ENCODE results near the gene MOV10L1. TPM values are rescaled to one million over a fixed set of nuclear protein-coding genes. Genes with fewer than 3 reads are reported as not detected.
"Not testable (repeated sequence)": the region's sequence is repeated elsewhere in the genome, so short reads cannot be mapped to it uniquely, and the experiment has no call there.

The MOV10L1 gene
- total RNA-seq, 1 experiment from 2014 or later: not detected

DNA sequence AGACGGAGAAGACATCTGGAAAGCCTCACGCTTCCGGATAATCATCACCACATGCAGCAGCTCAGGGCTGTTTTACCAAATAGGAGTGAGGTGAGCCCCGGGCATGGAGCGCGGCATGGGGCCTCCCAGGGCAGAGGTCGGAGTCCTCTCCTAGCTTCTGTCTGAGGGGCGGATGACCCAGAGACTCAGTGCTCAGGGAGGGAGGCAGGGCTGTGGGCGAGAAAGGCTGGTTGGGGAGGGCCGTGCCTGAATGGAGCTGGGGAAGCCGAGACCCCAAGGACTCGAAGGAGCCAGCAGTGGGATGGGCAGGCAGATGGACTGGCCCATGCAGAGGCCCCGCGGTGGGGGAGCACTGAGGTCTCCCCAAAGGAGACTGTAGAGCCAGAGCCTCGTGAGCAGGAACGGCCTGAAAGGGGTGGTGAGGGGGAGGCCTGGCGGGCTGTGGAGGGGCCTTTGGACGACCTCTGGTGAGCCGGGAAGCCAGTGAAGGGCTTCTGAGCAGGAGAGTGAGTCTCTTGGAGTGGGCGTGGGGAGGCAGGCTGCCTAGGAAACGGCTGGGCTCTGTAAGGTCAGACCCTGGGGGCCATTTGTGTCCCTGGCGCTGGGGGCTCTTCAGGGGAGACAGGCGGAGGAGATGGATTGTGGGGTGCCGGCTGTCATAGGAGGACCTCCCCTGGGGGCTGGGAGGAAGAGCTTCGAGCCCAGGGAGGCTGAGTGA lies 56.1 kb downstream of the MOV10L1 start:
- Histone ChIP-seq H3K27me3 (replicated peaks; ENCODE audit: insufficient read depth, low read depth, low read length, poor library complexity) (no peaks in the 10 kb centered on the region), H3K4me1 (ENCODE audit: insufficient read depth, low read length, poor library complexity, severe bottlenecking) (no peaks in the 10 kb centered on the region), H3K9me3 (ENCODE audit: low read depth, low read length, poor library complexity, severe bottlenecking) (no peaks in the 10 kb centered on the region), H3K27ac (ENCODE audit: low read depth, low read length, poor library complexity, severe bottlenecking) (no peak overlapping the region), H3K36me3 (ENCODE audit: insufficient read depth, low read length, poor library complexity, severe bottlenecking) (no peaks in the 10 kb centered on the region), H3K4me3 (ENCODE audit: low read depth, low read length, poor library complexity, severe bottlenecking) (no peak overlapping the region)
- POLR2A ChIA-PET (ENCODE audit: low non-redundant PET): no interaction called here
- DNase-seq (ENCODE audit: low spot score): no peak
- no TSS peak for BruUV-seq (replicated peaks)
- intact Hi-C loops (cut with micrococcal nuclease; ENCODE audit: unreplicated experiment): loop anchor here (1.0 to 5.0 kb wide), 3 partner anchors 63 to 476 kb away; no protein-coding TSS in a partner anchor
- TF ChIP-seq, protein P1, sequence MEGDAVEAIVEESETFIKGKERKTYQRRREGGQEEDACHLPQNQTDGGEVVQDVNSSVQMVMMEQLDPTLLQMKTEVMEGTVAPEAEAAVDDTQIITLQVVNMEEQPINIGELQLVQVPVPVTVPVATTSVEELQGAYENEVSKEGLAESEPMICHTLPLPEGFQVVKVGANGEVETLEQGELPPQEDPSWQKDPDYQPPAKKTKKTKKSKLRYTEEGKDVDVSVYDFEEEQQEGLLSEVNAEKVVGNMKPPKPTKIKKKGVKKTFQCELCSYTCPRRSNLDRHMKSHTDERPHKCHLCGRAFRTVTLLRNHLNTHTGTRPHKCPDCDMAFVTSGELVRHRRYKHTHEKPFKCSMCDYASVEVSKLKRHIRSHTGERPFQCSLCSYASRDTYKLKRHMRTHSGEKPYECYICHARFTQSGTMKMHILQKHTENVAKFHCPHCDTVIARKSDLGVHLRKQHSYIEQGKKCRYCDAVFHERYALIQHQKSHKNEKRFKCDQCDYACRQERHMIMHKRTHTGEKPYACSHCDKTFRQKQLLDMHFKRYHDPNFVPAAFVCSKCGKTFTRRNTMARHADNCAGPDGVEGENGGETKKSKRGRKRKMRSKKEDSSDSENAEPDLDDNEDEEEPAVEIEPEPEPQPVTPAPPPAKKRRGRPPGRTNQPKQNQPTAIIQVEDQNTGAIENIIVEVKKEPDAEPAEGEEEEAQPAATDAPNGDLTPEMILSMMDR (conservative IDR thresholded peaks at IDR 0.05; ENCODE audit: low read depth, low read length): no peak
- no peak for TF ChIP-seq EZH2 (IDR thresholded peaks at IDR 0.05; ENCODE audit: borderline replicate concordance, low read depth, low read length, poor library complexity, severe bottlenecking)
- CTCF ChIA-PET: no interaction called here

DNA sequence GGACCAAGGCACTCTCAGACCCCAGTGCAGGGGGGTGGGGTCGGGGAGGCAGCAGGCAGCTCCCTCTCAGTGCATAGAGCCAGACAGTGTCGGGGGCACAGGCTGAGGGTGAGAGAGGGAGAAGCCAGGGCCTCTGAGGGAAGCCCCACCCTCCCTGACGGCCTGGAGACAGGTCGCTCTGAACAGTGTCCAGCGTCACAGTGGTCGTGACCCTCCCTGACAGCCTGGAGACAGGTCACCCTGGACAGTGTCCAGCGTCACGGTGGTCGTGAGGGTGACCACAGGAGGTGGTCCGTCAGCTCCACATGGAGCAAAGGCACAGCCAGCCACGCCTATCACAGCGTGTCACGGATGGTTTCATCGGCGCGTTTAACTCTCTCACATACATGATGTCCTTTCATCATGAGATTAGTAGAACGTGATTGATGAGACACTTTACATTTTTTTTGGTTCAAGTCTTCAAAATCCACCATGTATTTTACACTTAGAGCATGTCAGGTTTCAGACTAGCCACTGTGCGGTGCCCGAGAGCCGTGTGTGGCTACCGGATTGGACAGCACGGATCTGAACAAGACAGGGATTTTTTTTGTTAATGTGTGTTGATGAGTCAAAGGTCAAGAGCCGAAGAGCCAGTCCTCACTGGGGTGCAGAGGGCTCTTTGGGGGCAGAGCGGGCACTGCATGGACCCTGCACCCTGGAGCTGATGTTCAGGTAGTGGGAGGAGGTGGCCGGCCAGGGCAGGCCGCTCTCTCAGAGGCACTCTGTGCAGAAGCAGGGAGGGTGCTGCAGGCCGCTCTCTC lies 56.8 kb downstream of the MOV10L1 start:
- no TSS peak for BruUV-seq (replicated peaks)
- no peaks in the 10 kb centered on the region for H3K4me1 ChIP-seq (ENCODE audit: insufficient read depth, low read length, poor library complexity, severe bottlenecking)
- H3K4me3 ChIP-seq (ENCODE audit: low read depth, low read length, poor library complexity, severe bottlenecking): no peak overlapping the region
- ChIA-PET POLR2A (ENCODE audit: low non-redundant PET) (no interaction called here), CTCF (no interaction called here)
- TF ChIP-seq EZH2 (IDR thresholded peaks at IDR 0.05; ENCODE audit: borderline replicate concordance, low read depth, low read length, poor library complexity, severe bottlenecking): no peak
- TF ChIP-seq, protein P1 (conservative IDR thresholded peaks at IDR 0.05; ENCODE audit: low read depth, low read length): peak; percentile 88
- H3K9me3 ChIP-seq (ENCODE audit: low read depth, low read length, poor library complexity, severe bottlenecking): no peaks in the 10 kb centered on the region
- intact Hi-C loops (cut with micrococcal nuclease; ENCODE audit: unreplicated experiment): loop anchor here (1.0 to 5.0 kb wide), 3 partner anchors 63 to 476 kb away; no protein-coding TSS in a partner anchor
- no peaks in the 10 kb centered on the region for H3K36me3 ChIP-seq (ENCODE audit: insufficient read depth, low read length, poor library complexity, severe bottlenecking)
- no peaks in the 10 kb centered on the region for H3K27me3 ChIP-seq (replicated peaks; ENCODE audit: insufficient read depth, low read depth, low read length, poor library complexity)
- no peak overlapping the region for H3K27ac ChIP-seq (ENCODE audit: low read depth, low read length, poor library complexity, severe bottlenecking)
- DNase-seq (ENCODE audit: low spot score): peak; percentile 73

DNA sequence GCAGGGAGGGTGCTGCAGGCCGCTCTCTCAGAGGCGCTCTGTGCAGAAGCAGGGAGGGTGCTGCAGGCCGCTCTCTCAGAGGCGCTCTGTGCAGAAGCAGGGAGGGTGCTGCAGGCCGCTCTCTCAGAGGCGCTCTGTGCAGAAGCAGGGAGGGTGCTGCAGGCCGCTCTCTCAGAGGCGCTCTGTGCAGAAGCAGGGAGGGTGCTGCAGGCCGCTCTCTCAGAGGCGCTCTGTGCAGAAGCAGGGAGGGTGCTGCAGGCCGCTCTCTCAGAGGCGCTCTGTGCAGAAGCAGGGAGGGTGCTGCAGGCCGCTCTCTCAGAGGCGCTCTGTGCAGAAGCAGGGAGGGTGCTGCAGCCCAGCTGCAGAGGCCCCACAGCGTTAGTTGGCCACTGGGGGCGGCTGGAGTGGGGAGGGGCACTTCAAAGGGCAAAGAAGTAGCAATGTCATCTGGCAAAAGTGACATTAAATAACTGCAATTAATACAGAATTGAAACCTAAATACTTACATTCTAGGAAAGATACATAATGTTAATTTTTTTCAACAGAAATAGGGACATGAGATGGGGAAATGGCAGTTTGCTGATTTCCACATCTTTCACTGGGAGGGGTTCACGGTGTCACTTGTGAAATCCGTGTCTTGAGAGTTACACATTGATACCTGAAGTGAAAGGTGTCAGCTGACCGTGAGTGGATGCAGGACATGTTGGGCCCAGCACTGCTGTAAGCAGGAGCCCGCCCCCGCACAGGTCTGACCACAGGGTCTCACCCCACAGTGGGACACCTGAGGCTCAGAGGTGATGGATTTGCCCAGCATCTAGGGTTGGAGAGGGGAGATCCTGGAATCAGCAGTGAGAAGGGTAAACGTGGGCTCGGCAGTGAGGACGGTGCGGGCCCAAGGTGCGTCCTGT lies 57.7 kb downstream of the MOV10L1 start:
- POLR2A ChIA-PET (ENCODE audit: low non-redundant PET): interaction anchor here (0.7 kb wide), 1 partner anchor 458 kb away, joined by 8 read pairs; no protein-coding TSS in a partner anchor
- H3K27ac ChIP-seq (ENCODE audit: low read depth, low read length, poor library complexity, severe bottlenecking); CTCF ChIA-PET; H3K4me1 ChIP-seq (ENCODE audit: insufficient read depth, low read length, poor library complexity, severe bottlenecking); H3K4me3 ChIP-seq (ENCODE audit: low read depth, low read length, poor library complexity, severe bottlenecking); H3K27me3 ChIP-seq (replicated peaks; ENCODE audit: insufficient read depth, low read depth, low read length, poor library complexity); BruUV-seq (replicated peaks); DNase-seq (ENCODE audit: low spot score); H3K9me3 ChIP-seq (ENCODE audit: low read depth, low read length, poor library complexity, severe bottlenecking); H3K36me3 ChIP-seq (ENCODE audit: insufficient read depth, low read length, poor library complexity, severe bottlenecking): not testable (repeated sequence)
- intact Hi-C loops (cut with micrococcal nuclease; ENCODE audit: unreplicated experiment): loop anchor here (5.0 kb wide), 2 partner anchors 220 to 475 kb away; no protein-coding TSS in a partner anchor
